BJ (cell line): Measurements from ENCODE around the gene ENDOU. TPM values are rescaled to one million over a fixed set of nuclear protein-coding genes. Genes with fewer than 3 reads are reported as not detected.

ENCODE experiments used
- CTCF ChIA-PET: fragments of 350-600 bp; formaldehyde crosslinking; extraction: SDS; loops from one replicate; lab custom pipeline; 2021; ENCODE audit warnings: antibody characterized with exemption, inconsistent platforms; lab: Yijun Ruan, JAX
- POLR2A ChIA-PET: fragments of 300-600 bp; sonication (Branson Sonifier 250); formaldehyde crosslinking; extraction: SDS; loops from one replicate; lab custom pipeline; 2021; ENCODE audit warnings: antibody characterized with exemption; lab: Charles Lee
- DNase-seq: peaks from one replicate; pipeline ENCODE4 v3.0.0-alpha.2; 2011; ENCODE audit warnings: low read depth
- H3K27me3 ChIP-seq: 2 replicates; pipeline ENCODE4 v1.6.0; 2011; ENCODE audit warnings: low read length; ENCODE audit not compliant: control insufficient read depth, insufficient read depth
- H3K36me3 ChIP-seq: 2 replicates; pipeline ENCODE4 v1.5.1; 2011; ENCODE audit warnings: low read length; ENCODE audit not compliant: control insufficient read depth, insufficient read depth
- H3K4me3 ChIP-seq: 2 replicates; pipeline ENCODE4 v1.5.1; 2011; ENCODE audit warnings: low read depth, mild to moderate bottlenecking, control low read depth, low read length
- CTCF ChIP-seq: IDR thresholded peaks from 2 replicates; pipeline ENCODE4 v1.5.1; 2011; ENCODE audit warnings: low read depth, mild to moderate bottlenecking, control low read depth, inconsistent platforms, low read length, moderate library complexity; ENCODE audit not compliant: insufficient read depth
- polyA plus RNA-seq: library from polyadenylated mRNA; depleted of rRNA; stranded (reverse); fragments of >200 nt; gene quantifications from 2 replicates; pipeline ENCODE4 v1.2.3, GENCODE V29; 2011

ENDOU gene
- polyA plus RNA-seq, 1 experiment: not detected

- Histone ChIP-seq H3K36me3 (no peaks in the 10 kb centered on the region), H3K4me3 (no peak overlapping the region), H3K27me3 (0 out of 2 replicates have a peak, but pooled peaks cover 1% of the 10 kb centered on the region)
- no peak for TF ChIP-seq CTCF
- ChIA-PET POLR2A (no interaction called here), CTCF (interaction anchor here (1.8 to 9.5 kb wide), 5 partner anchors 8 to 87 kb away, joined by 4 to 107 read pairs (median 12); no protein-coding TSS in a partner anchor)
- DNase-seq: no peak
Measured at GRCh38 chr12:47750916-47751470, 25.7 kb upstream of the ENDOU start.

DNA sequence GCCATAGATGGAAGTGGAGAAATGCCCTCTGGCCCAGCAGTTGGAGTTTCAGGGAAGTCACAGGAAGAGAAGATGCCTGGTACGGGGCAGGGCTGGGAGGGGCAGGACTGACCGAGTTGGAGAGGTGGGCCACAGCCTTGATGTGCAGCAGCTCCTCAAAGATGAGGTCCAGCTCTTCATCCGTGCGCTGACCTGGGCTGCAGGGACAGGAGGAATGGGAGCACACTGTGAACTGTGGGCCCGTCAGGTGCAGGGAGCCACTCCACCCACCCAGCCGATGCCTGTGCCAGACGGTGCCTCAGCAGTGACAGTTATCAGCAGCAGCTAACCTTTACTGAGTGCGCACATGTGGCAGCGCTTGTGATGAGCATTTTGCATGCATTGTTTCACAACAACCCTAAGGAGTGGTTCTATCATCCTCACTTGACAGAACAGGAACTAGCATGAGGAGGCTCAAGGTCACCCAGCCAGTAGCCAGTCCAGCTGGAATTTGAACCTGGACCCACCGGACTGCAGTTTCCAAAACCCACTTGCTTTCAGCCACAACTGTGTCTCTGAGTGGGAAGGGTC, 25.0 kb upstream of the ENDOU start:
- POLR2A ChIA-PET: no interaction called here

DNA sequence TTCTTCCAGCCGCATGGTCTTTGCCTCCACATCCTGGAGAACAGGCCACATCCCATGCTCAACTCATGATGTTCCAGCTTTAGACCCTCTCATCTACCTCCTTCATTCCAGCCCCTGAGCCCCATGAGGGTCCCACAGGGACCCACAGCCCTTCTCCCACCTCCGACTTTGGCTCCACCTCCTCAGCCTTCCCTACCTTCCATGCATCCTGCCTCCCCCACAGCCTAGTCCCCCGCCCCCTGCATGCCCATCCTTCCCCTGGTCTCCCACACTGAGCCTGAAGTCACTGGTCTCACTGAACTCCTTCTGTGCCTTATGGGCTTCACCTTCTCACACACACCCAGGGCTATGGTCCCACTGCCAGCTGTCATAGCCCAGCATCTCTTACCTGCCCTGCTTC, 23.6 kb upstream of the ENDOU start:
- Histone ChIP-seq H3K4me3 (no peak overlapping the region), H3K27me3 (peaks cover 6% of the 10 kb centered on the region), H3K36me3 (no peaks in the 10 kb centered on the region)
- no peak for DNase-seq
- CTCF ChIA-PET: interaction anchor here (1.3 to 17.6 kb wide), 2 partner anchors 11 to 25 kb away, joined by 3 to 454 read pairs; partner anchors contain the start of gene SLC48A1
- POLR2A ChIA-PET: no interaction called here
- no peak for TF ChIP-seq CTCF

More for the DNA sequence above, 25.0 kb upstream of the ENDOU start:
- CTCF ChIA-PET: interaction anchor here (2.8 to 6.9 kb wide), 2 partner anchors 8 to 88 kb away, joined by 10 to 107 read pairs; no protein-coding TSS in a partner anchor
- Histone ChIP-seq H3K4me3 (no peak overlapping the region), H3K27me3 (peaks cover 2% of the 10 kb centered on the region), H3K36me3 (no peaks in the 10 kb centered on the region)
- no peak for TF ChIP-seq CTCF
- DNase-seq: no peak

GRCh38 chr12:47748507-47748828, 23.2 kb upstream of the ENDOU start:
- Histone ChIP-seq H3K4me3 (no peak overlapping the region), H3K27me3 (peaks cover 6% of the 10 kb centered on the region), H3K36me3 (no peaks in the 10 kb centered on the region)
- TF ChIP-seq CTCF: no peak
- ChIA-PET POLR2A (no interaction called here), CTCF (interaction anchor here (1.3 to 17.6 kb wide), 2 partner anchors 11 to 25 kb away, joined by 3 to 454 read pairs; partner anchors contain the start of gene SLC48A1)
- no peak for DNase-seq

GRCh38 chr12:47747596-47748506, 22.6 kb upstream of the ENDOU start:
- H3K4me3 ChIP-seq: no peak overlapping the region
- H3K36me3 ChIP-seq: no peaks in the 10 kb centered on the region
- peaks cover 7% of the 10 kb centered on the region for H3K27me3 ChIP-seq
- POLR2A ChIA-PET: no interaction called here
- DNase-seq: no peak
- no peak for TF ChIP-seq CTCF
- CTCF ChIA-PET: interaction anchor here (1.2 to 17.6 kb wide), 3 partner anchors 10 to 26 kb away, joined by 3 to 454 read pairs (median 4); partner anchors contain the start of gene SLC48A1
